ENCODE measurements around the gene ALKBH7.

DNA sequence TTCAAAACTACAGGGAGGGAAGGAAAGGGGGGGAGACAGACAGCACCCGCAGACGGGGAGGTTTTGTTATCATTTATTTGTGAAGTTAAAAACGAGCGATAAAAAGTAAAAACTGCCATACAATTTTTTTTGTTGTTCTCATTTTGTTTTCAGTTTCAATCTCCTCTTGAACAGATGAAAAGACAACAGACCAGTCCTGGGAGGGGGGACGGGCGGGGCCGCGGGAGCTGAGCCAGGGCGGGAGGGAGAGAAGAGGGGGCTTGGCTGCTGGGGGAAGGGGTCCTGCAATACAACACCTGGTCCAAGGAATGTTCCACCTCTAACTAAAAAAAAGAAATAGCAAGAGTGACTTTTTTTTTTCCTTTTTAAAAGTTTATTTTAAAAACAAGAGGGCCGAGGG lies 40.7 kb downstream of the ALKBH7 start:
- no peak for TF ChIP-seq CTCF (IDR thresholded peaks at IDR 0.05)
- no peak for TF ChIP-seq POLR2A (IDR thresholded peaks at IDR 0.05)
- no peak for TF ChIP-seq POLR2AphosphoS5 (IDR thresholded peaks at IDR 0.05)
- no peak for TF ChIP-seq EP300 (IDR thresholded peaks at IDR 0.05)

All from suprapubic skin (tissue), 4 donors.